ENCODE measurements around the gene AP4S1.
"Not testable (repeated sequence)": the region's sequence is repeated elsewhere in the genome, so short reads cannot be mapped to it uniquely, and the experiment has no call there.

Gene AP4S1

GRCh38 chr14:31042893-31043292, 17.4 kb downstream of the AP4S1 start:
- not testable (repeated sequence) for DNase-seq (ENCODE audit: low read depth in 2 of 2)

GRCh38 chr14:31043379-31043778, 17.9 kb downstream of the AP4S1 start:
- no peak for DNase-seq (ENCODE audit: low read depth in 2 of 2)

DNA sequence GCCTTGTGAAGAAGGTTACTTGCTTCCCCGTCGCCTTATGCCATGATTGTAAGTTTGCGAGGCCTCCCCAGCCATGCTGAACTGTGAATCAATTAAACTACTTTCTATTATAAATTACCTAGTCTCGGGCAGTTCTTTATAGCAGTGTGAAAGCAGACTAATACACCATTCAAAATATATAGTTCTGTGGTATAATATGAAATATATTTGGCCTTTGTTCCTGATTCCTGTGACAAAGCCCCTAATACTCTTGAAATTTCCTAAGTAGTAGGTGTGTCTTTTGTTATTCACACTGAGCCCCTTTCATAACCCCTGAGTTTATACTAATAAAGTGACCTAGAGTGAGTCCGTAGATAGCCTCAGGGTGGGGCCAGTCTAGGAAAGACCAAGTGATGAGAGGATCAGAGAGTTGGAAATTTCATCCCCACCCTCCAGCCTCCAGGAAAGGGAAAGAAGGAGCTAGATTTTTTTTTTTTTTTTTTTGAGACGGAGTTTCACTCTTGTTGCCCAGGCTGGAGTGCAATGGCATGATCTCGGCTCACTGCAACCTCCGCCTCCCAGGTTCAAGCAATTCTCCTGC, 20.1 kb downstream of the AP4S1 start:
- DNase-seq (ENCODE audit: low read depth in 2 of 2): no peak

- no peak for DNase-seq (ENCODE audit: low read depth in 2 of 2)
Observed at GRCh38 chr14:31047503-31047902, 22.1 kb downstream of the AP4S1 start.

GRCh38 chr14:31051023-31051422, 25.6 kb downstream of the AP4S1 start:
- DNase-seq (ENCODE audit: low read depth in 2 of 2): no peak

DNA sequence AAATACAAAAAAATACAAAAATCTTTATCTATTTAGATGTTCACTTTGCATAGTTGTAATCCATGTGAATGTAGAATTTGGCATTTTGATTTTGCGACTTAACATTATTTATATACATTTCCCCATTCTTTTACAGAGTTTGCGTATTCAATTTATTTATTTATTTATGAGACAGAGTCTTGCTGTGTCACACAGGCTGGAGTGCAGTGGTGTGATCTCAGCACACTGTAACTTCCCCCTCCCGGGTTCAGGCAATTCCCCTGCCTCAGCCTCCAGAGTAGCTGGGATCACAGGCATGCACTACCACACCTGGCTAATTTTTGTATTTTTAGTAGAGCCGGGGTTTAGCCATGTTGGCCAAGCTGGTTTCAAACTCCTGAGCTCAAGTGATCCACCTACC, 26.1 kb downstream of the AP4S1 start:
- DNase-seq (ENCODE audit: low read depth in 2 of 2): no peak

- DNase-seq (ENCODE audit: low read depth in 2 of 2): not testable (repeated sequence)
Observed at GRCh38 chr14:31052905-31053586, 27.6 kb downstream of the AP4S1 start.

DNA sequence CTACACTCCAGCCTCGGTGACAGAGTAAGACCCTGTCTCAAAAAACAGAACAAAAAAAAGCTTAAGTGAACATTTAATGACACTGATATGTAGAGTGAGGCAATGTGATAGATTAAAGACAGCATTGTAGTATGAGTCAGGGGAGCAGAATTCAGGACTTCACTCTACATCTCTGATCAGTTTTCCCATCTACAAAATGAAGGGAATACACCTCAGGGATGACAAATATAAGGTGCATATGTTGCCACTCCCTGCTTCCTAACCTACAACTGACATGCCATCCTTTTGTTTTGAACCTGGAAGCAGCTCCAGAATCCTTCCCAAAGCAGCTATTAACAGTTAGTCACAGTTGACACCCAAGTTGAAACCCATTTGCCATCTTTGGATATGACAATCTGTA, 31.6 kb downstream of the AP4S1 start:
- DNase-seq (ENCODE audit: low read depth in 2 of 2): no peak

- DNase-seq (ENCODE audit: low read depth in 2 of 2): no peak
Observed at GRCh38 chr14:31057701-31058364, 32.4 kb downstream of the AP4S1 start.

GRCh38 chr14:31059152-31059924, 33.9 kb downstream of the AP4S1 start:
- no peak for DNase-seq (ENCODE audit: low read depth in 2 of 2)

- no peak for DNase-seq (ENCODE audit: low read depth in 2 of 2)
Observed at GRCh38 chr14:31060253-31060875, 34.9 kb downstream of the AP4S1 start.

- not testable (repeated sequence) for DNase-seq (ENCODE audit: low read depth in 2 of 2)
Observed at GRCh38 chr14:31062908-31063307, 37.5 kb downstream of the AP4S1 start.

DNA sequence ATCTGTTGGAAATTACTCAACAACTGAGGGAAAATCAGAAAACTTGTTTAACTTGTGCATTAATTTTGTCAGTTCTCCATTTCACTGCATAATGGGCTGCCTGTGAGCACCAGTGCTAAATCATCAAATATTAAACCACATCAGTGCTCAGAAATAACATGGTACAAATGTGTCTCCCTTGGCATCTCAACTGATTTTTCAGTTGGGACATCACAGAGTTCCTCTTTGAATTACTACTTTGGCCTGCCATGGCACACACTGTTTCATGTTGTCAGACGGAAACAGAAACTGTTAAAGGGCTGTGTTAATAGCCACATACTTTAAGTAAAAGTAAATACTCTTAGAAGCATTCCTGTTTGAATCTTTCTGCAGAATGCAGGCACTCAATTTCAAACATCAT, 42.8 kb downstream of the AP4S1 start:
- no peak for DNase-seq (ENCODE audit: low read depth in 2 of 2)

GRCh38 chr14:31069343-31069742, 43.9 kb downstream of the AP4S1 start:
- no peak for DNase-seq (ENCODE audit: low read depth in 2 of 2)

- no peak for DNase-seq (ENCODE audit: low read depth in 2 of 2)
Observed at GRCh38 chr14:31070431-31070830, 45.0 kb downstream of the AP4S1 start.

DNA sequence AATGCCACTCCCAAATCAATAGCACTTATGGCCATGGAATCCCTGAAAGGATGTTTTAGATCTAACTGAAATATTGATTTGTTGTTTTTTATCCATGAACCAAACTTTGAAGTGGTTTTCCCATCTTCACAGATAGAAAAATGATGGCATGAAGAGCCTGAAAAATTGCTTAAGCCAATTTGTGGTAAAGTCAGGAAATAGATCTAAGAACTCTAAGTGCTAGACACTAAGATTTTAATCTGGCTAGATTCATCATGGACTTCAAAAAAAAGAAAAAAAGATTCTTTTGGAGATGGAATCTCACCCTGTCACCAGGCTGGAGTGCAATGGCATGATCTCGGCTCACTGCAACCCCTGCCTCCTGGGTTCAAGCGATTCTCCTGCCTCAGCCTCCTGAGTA, 45.7 kb downstream of the AP4S1 start:
- no peak for DNase-seq (ENCODE audit: low read depth in 2 of 2)

GRCh38 chr14:31075144-31075543, 49.7 kb downstream of the AP4S1 start:
- DNase-seq (ENCODE audit: low read depth in 2 of 2): no peak

DNA sequence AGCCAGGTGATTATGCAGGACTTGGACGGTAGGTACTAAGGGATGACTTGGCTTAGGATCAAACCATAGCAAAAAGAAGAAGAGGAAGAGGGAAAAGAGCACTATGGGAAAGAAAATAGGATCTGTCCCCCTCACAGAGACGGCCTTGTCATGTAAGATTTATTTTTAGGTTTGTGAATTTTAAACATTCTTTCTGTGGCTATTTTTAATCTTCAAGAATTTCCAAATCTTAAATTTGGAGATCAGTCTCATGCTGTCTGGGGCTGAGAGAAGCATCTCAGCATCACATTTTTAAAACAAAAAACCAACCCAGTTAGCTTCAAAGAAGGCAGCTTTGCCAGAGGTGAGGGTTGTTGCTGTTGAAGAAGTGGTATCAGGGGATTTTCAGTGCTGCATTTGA, 53.3 kb downstream of the AP4S1 start:
- DNase-seq (ENCODE audit: low read depth in 2 of 2): no peak

DNA sequence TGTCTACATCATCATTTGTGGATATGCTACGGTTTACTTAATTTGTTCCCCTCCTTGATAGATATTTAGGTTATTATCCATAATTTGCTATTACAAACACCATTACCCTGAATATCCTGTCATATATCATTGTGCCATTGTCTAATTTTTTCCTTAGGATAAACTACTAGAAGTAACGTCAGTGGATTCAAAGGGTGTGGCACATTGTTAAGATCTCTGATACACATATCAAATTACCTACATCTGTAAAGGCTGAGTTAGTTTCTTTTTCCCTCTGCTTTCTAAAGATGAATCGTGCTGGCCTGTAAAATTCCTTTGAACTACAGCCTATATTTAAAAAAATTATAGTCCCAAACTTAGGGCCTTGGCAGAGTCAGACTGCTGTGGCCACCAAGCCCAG, 54.6 kb downstream of the AP4S1 start:
- no peak for DNase-seq (ENCODE audit: low read depth in 2 of 2)

GRCh38 chr14:31080484-31080883, 55.0 kb downstream of the AP4S1 start:
- DNase-seq (ENCODE audit: low read depth in 2 of 2): no peak

GRCh38 chr14:31083781-31084180, 58.3 kb downstream of the AP4S1 start:
- DNase-seq (ENCODE audit: low read depth in 2 of 2): no peak

GRCh38 chr14:31084385-31084784, 58.9 kb downstream of the AP4S1 start:
- DNase-seq (ENCODE audit: low read depth in 2 of 2): no peak
